SU-DHL-6 (cell line): Measurements from ENCODE around the gene AP1S3.

Experiments used
- H2AFZ ChIP-seq: fragments of 200-600 bp; sonication (generic); 2 replicates; pipeline ENCODE4 v1.6.1; 2014; ENCODE audit warnings: low read depth, mild to moderate bottlenecking, moderate library complexity, mixed read lengths, antibody characterized with exemption, low read length; ENCODE audit not compliant: severe bottlenecking
- H3F3A ChIP-seq: fragments of 200-600 bp; shearing (Covaris generic); 2 replicates; pipeline ENCODE4 v1.6.0; 2016; ENCODE audit warnings: antibody characterized with exemption, mild to moderate bottlenecking; ENCODE audit not compliant: insufficient read depth
- H3K27ac ChIP-seq: fragments of 200-600 bp; sonication (generic); 2 replicates; pipeline ENCODE4 v1.5.1; 2016; ENCODE audit warnings: low read depth, mild to moderate bottlenecking, low read length, moderate library complexity, mixed read lengths
- H3K27me3 ChIP-seq: fragments of 200-600 bp; sonication (generic), shearing (Covaris generic); 2 replicates; pipeline ENCODE4 v1.6.0; 2014; ENCODE audit warnings: mild to moderate bottlenecking, low read length
- H3K36me3 ChIP-seq: fragments of 200-600 bp; sonication (generic); 2 replicates; pipeline ENCODE4 v1.6.1; 2014; ENCODE audit warnings: mild to moderate bottlenecking, low read length, mixed read lengths
- H3K4me2 ChIP-seq: fragments of 300-600, 200-600 bp; shearing (Covaris generic), sonication (generic); 2 replicates; pipeline ENCODE4 v1.6.0; 2014; ENCODE audit warnings: low read length, low read depth, mild to moderate bottlenecking; ENCODE audit not compliant: poor library complexity, severe bottlenecking
- H3K4me3 ChIP-seq: fragments of 200-600 bp; sonication (generic); 2 replicates; pipeline ENCODE4 v1.5.1; 2014; ENCODE audit warnings: antibody characterized with exemption, low read length, mild to moderate bottlenecking, mixed read lengths; ENCODE audit not compliant: insufficient read depth, poor library complexity, severe bottlenecking
- H3K79me2 ChIP-seq: fragments of 200-600 bp; sonication (generic); 2 replicates; pipeline ENCODE4 v1.6.1; 2014; ENCODE audit warnings: mild to moderate bottlenecking, low read length, moderate library complexity; ENCODE audit not compliant: insufficient read depth
- H3K9ac ChIP-seq: fragments of 200-600 bp; sonication (generic); 2 replicates; pipeline ENCODE4 v1.7.0; 2014; ENCODE audit warnings: mild to moderate bottlenecking, low read length
- H3K9me2 ChIP-seq: fragments of 200-600 bp; sonication (generic); replicated peaks from 2 replicates; pipeline ENCODE4 v1.6.1; 2014; ENCODE audit warnings: low read length; ENCODE audit not compliant: insufficient read depth
- H3K9me3 ChIP-seq: fragments of 200-600 bp; sonication (generic); 2 replicates; pipeline ENCODE4 v1.6.1; 2014; ENCODE audit warnings: low read length, mixed read lengths; ENCODE audit not compliant: insufficient read depth
- H4K20me1 ChIP-seq: fragments of 200-600 bp; sonication (generic); 2 replicates; pipeline ENCODE4 v1.6.1; 2014; ENCODE audit warnings: low read depth, mild to moderate bottlenecking, antibody characterized with exemption, low read length, moderate library complexity, mixed read lengths
- CTCF ChIP-seq: fragments of 200-600 bp; sonication (generic); IDR thresholded peaks from one replicate; pipeline ENCODE4 v1.5.1; 2017; ENCODE audit warnings: antibody characterized with exemption, mild to moderate bottlenecking, low read length, moderate library complexity; ENCODE audit not compliant: insufficient read depth, poor library complexity, severe bottlenecking
- EZH2phosphoT487 ChIP-seq: fragments of 200-600 bp; sonication (generic), shearing (Covaris generic); conservative IDR thresholded peaks from 2 replicates; pipeline ENCODE4 v1.6.1; 2018; ENCODE audit warnings: mild to moderate bottlenecking, antibody characterized with exemption, low read length, moderate library complexity, mixed read lengths

The AP1S3 gene

GRCh38 chr2:223760838-223761502 is 76.4 kb downstream of the AP1S3 start:
- no peak overlapping the region for H3K4me2 ChIP-seq

GRCh38 chr2:223759569-223760430 is 77.6 kb downstream of the AP1S3 start:
- H3K27me3 ChIP-seq, result no peaks in the 10 kb centered on the region
- H3K36me3 ChIP-seq, result no peaks in the 10 kb centered on the region
- H3K4me3 ChIP-seq, result no peak overlapping the region
- H3K9me2 ChIP-seq, result no peaks in the 10 kb centered on the region
- no peaks in the 10 kb centered on the region for H3K9me3 ChIP-seq
- no peaks in the 10 kb centered on the region for H4K20me1 ChIP-seq
- no peak overlapping the region for H3K27ac ChIP-seq
- H3K9ac ChIP-seq, result no peak overlapping the region
- no peak overlapping the region for H3K4me2 ChIP-seq
- no peaks in the 10 kb centered on the region for H3K79me2 ChIP-seq
- no peak overlapping the region for H2AFZ ChIP-seq
- H3F3A ChIP-seq, result no peaks in the 10 kb centered on the region
- TF ChIP-seq EZH2phosphoT487 (no peak), CTCF (no peak)

More at GRCh38 chr2:223760838-223761502, 76.4 kb downstream of the AP1S3 start:
- no peaks in the 10 kb centered on the region for H3K9me3 ChIP-seq
- no peak overlapping the region for H3K27ac ChIP-seq
- no peak for TF ChIP-seq EZH2phosphoT487
- TF ChIP-seq CTCF, result no peak
- no peaks in the 10 kb centered on the region for H3K36me3 ChIP-seq
- no peak overlapping the region for H3K4me3 ChIP-seq
- H3K9me2 ChIP-seq, result no peaks in the 10 kb centered on the region
- no peak overlapping the region for H2AFZ ChIP-seq
- H3F3A ChIP-seq, result no peaks in the 10 kb centered on the region
- H3K27me3 ChIP-seq, result no peaks in the 10 kb centered on the region
- no peaks in the 10 kb centered on the region for H3K79me2 ChIP-seq
- H3K9ac ChIP-seq, result no peak overlapping the region
- H4K20me1 ChIP-seq, result no peaks in the 10 kb centered on the region

- Histone ChIP-seq H4K20me1 (no peaks in the 10 kb centered on the region), H3K27ac (no peak overlapping the region), H3K9me3 (no peaks in the 10 kb centered on the region), H3K79me2 (no peaks in the 10 kb centered on the region), H3K4me2 (no peak overlapping the region), H3K4me3 (no peak overlapping the region), H3K9ac (no peak overlapping the region), H3K36me3 (no peaks in the 10 kb centered on the region), H2AFZ (no peak overlapping the region), H3F3A (no peaks in the 10 kb centered on the region), H3K27me3 (no peaks in the 10 kb centered on the region), H3K9me2 (no peaks in the 10 kb centered on the region)
- TF ChIP-seq EZH2phosphoT487 (no peak), CTCF (no peak)
Measured at GRCh38 chr2:223758131-223758840, 79.1 kb downstream of the AP1S3 start.
